Omental fat pad (tissue), 4 donors: Measurements from ENCODE around the gene CTNND2. TPM values are rescaled to one million over a fixed set of nuclear protein-coding genes. Genes with fewer than 3 reads are reported as not detected.

Experiments used
- ATAC-seq: fragments of 150-250 bp; one replicate; pipeline ENCODE4 v1.9.1; 2016; ENCODE audit warnings: mild to moderate bottlenecking, moderate library complexity; ENCODE audit not compliant: low FRiP score
- DNase-seq: peaks from one replicate; pipeline ENCODE4 v3.0.0-alpha.2; 2019; ENCODE audit warnings: low spot score
- total RNA-seq, 4 donors: library from RNA; depleted of rRNA; stranded (reverse); fragments of >200 nt; gene quantifications; one replicate each; pipeline ENCODE4 v1.1.0, GENCODE V29; 2016
- TF ChIP-seq, protein P1 (sequence below), 3 donors: fragments of 450-650 bp; IDR thresholded peaks; one replicate each; pipeline ENCODE4 v1.5.1; 2016 to 2017; ENCODE audit warnings: antibody characterized with exemption in 3 of 3, mild to moderate bottlenecking in 3 of 3, moderate library complexity in 2 of 3

CTNND2 gene
- total RNA-seq, 4 donors from 2014 or later, result 0.16 to 1.3 (median 0.64) TPM

DNA sequence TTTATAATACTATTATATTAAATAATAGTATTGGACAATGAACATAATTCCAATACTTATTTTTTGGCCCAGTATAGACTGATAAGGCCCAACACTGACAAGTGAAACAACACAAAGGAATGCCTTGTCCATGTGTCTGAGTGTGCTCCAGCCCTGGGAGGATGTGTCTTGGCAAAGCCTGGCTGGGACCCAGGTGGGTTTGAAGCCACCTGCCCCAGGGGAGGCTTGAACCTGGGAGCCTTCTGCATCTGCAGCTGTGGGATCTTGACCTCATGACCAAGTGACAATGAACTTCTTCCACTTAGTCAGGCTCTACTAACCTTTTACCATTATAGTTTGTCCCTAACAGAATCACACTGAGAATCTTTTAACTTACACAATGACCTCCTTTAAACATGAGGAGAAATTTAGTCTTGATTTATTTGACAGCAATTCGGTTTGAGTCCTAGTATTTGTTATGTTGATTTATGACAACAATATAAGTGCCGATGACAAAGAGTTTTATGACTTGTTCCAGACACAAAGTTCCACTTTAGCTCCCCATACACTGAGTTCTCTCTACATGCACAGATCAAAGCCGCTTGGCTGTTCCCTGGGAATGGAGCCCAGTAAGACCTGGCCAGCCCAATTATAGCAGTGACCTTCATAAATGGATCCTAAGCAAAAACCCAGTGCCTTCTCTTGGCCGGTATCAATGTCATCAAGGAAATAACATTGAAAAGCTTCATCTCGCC is 294.5 kb downstream of the CTNND2 start:
- TF ChIP-seq, protein P1, sequence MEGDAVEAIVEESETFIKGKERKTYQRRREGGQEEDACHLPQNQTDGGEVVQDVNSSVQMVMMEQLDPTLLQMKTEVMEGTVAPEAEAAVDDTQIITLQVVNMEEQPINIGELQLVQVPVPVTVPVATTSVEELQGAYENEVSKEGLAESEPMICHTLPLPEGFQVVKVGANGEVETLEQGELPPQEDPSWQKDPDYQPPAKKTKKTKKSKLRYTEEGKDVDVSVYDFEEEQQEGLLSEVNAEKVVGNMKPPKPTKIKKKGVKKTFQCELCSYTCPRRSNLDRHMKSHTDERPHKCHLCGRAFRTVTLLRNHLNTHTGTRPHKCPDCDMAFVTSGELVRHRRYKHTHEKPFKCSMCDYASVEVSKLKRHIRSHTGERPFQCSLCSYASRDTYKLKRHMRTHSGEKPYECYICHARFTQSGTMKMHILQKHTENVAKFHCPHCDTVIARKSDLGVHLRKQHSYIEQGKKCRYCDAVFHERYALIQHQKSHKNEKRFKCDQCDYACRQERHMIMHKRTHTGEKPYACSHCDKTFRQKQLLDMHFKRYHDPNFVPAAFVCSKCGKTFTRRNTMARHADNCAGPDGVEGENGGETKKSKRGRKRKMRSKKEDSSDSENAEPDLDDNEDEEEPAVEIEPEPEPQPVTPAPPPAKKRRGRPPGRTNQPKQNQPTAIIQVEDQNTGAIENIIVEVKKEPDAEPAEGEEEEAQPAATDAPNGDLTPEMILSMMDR (IDR thresholded peaks at IDR 0.05), result no peak
- DNase-seq (no peak), ATAC-seq (no peak)

DNA sequence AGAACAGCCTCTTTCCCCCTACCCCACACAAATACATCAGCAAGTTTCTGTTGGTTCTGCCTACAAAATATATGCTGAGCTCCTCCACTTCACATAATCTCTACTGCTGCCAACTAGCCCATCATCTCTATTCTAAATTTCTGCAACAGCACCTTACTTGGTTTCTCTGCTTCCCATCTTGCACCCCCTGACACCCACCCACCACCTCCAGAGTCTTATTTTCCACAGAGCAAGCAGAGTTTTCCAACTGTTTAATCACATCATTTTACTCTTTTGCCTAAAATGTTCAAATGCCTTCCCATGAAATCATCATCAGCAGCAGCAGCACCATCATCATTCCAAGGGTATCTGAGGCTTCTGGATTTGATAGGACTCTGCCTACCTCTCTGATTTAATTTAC is 295.7 kb downstream of the CTNND2 start:
- ATAC-seq (no peak), DNase-seq (no peak)
- TF ChIP-seq, protein P1 (IDR thresholded peaks at IDR 0.05), result no peak

DNA sequence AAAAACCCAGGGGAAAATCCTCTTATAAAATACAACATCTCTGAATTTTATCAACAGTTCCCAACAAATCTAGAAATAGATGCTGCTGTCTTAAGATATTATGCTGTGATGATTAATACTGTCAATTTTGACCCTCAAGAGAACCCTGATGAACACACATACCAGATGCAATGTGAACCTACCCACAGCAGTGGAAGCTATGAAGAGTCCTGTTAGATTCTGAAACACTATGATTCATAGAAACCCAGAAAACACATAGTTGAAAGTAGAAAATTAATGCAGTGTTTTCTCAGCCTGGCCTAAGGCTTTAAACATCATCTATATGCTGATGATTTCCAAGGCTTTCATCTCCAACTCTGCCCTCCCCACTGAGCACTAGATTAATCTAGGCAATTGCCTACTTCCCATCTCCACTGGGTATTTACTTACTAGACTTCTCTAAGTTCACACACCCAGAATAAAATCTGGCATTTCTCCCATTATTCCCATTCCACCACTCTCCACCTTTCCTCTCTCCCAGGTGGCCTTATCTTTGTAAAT is 296.2 kb downstream of the CTNND2 start:
- ATAC-seq, result no peak
- DNase-seq, result no peak
- TF ChIP-seq, protein P1 (IDR thresholded peaks at IDR 0.05), result no peak

DNA sequence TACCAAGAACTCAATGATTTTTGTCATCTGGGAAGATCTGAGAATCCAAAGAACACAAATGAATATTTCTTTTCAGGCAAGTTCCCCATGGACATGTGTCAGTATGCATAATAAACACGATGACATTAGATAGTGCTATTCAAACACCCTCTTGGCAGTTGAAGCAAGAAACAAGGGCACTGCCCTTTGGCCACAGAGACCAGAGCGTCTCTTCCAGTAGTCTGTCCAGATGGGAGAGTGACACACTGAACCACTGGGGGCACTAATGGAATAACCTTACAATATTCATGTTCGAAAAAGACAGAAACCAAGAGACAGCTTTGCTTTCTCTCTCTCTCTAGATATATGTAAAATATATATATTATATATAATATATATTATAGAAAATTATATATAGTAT is 301.9 kb downstream of the CTNND2 start:
- DNase-seq (no peak), ATAC-seq (no peak)
- TF ChIP-seq, protein P1 (IDR thresholded peaks at IDR 0.05), result no peak

DNA sequence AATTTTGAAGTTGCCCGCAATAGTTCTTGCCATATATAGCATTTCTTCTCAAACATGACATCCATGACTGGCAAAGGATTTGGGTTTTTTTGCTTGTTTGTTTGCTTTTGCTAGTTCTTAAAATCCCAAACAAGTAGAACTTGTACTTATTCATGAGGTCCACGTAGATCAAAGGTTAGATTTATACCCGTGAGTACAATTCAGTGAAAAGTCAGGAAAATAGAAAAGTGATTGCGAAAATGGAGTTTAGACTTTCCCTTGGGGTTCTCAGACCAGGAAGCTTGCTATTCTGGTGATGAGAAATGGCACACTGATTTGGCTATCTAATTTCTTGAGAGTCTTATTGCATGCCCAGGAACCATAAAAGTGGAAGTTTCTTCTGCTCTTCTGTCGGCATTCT is 304.7 kb downstream of the CTNND2 start:
- TF ChIP-seq, protein P1 (IDR thresholded peaks at IDR 0.05), result no peak
- no peak for ATAC-seq
- DNase-seq, result no peak

DNA sequence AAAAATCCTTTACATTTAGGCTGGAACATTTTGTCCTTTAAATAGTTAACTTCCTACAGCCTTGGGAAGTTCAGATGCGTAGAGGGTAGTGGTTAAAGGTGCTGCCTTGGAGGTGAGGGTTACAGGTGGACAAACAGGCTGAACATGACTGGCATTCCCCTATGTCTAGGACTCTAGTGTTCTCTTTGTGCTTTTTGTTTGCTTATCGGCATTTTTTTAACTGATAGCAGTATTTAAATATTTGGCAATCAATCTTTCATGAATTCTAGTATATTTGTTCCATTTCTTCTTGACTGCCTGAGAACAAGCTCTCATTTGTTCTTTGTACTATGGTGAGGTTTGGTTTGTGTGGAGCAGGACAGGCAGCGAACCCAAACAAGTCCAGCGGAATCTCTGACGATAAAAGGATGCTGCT is 307.6 kb downstream of the CTNND2 start:
- ATAC-seq (no peak), DNase-seq (no peak)
- TF ChIP-seq, protein P1 (IDR thresholded peaks at IDR 0.05), result no peak

DNA sequence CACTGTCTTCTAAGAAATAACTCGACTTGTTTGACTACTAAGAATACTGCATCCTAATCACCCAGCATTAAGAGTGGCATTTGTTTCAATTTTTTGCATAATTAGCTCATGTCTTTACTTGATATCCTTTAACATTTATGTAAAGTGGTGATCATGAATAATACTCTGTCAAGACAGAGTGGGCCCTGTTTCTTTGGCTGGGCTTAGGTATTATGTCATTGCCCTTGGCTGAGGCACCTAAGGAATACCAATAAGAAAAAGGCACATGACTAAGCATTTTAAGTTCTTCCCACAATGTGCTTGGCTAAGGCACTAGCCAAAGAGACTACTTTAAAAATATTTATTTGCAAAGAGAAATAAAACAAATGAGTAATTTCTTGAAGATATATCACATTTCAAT is 308.1 kb downstream of the CTNND2 start:
- TF ChIP-seq, protein P1 (IDR thresholded peaks at IDR 0.05), result no peak
- ATAC-seq (no peak), DNase-seq (no peak)
